Aorta (tissue), 4 donors: ENCODE results near the gene RGR. TPM values are rescaled to one million over a fixed set of nuclear protein-coding genes. Genes with fewer than 3 reads are reported as not detected.

Source experiments
- polyA plus RNA-seq, 2 donors: library from polyadenylated mRNA; stranded (reverse); fragments of 200-250 nt; gene quantifications; one replicate each; pipeline ENCODE4 v1.2.3, GENCODE V29; 2013
- total RNA-seq, 2 donors: library from RNA; stranded (reverse); fragmentation: NEBNext Ultra II Directional; extraction: Animal tissue kit (Norgen Biotek cat#: 25700); gene quantifications; one replicate each; pipeline ENCODE4 v1.2.1, GENCODE V29; 2021
- donor health status: healthy with polysubstance abuse.
- donor health status: Bipolar disorder and iron deficiency.
- donor health status: DM: no; HTN: no; CAD: no.
- donor health status: DM: yes; HTN: yes; CAD: no.

Gene RGR
- total and polyA plus RNA-seq, 4 donors = not detected

Other genes starting within 250 kb of the RGR start
- gene GHITM, start 105.5 kb upstream of the RGR start, total RNA-seq = 10 to 100 TPM; 77.2 to 88.3 TPM
- gene GHITM, start 105.5 kb upstream of the RGR start, polyA plus RNA-seq = 100 to 1,000 TPM; 109 to 195 TPM
- not detected for gene GPR15LG, start 71.3 kb upstream of the RGR start, total RNA-seq
- 1 to 10 TPM in 1 of 2 donors, under 1 TPM in 1; 0.59 to 1.0 TPM for gene GPR15LG, start 71.3 kb upstream of the RGR start, polyA plus RNA-seq
- under 1 TPM; 0.32 to 0.42 TPM for gene CDHR1, start 50.5 kb upstream of the RGR start, total RNA-seq
- gene CDHR1, start 50.5 kb upstream of the RGR start, polyA plus RNA-seq = not detected
- gene LRIT2, start 19.5 kb upstream of the RGR start, total RNA-seq = not detected
- not detected for gene LRIT2, start 19.5 kb upstream of the RGR start, polyA plus RNA-seq
- gene LRIT1, start 3.5 kb upstream of the RGR start, total RNA-seq = not detected
- not detected for gene LRIT1, start 3.5 kb upstream of the RGR start, polyA plus RNA-seq
- 100 to 1,000 TPM in 1 of 2 donors, 10 to 100 TPM in 1; 95.0 to 111 TPM for gene CCSER2, start 83.5 kb downstream of the RGR start, total RNA-seq
- gene CCSER2, start 83.5 kb downstream of the RGR start, polyA plus RNA-seq = 10 to 100 TPM; 23.1 to 23.8 TPM